HG03108 (cell line): ENCODE measurements around the gene CORO7.
A peak's percentile ranks its signal among the peaks of the same experiment; 100 is the strongest.

Experiments used
- ATAC-seq: cut with Tn5 transposase; IDR thresholded peaks from one replicate; pipeline ENCODE4 v1.9.1; 2021; ENCODE audit warnings: moderate library complexity; ENCODE audit not compliant: unreplicated experiment

Gene CORO7

GRCh38 chr16:4426722-4427372 lies 10.5 kb upstream of the CORO7 start:
- no peak for ATAC-seq

GRCh38 chr16:4426021-4426684 lies 9.8 kb upstream of the CORO7 start:
- ATAC-seq = peak; percentile 11

GRCh38 chr16:4425378-4426020 lies 9.1 kb upstream of the CORO7 start, which contains the start of gene DNAJA3:
Gene DNAJA3 (plus strand): TSS chr16:4425868. CDS start chr16:4425882, 14 bp downstream.
- ATAC-seq = peak; percentile 84

GRCh38 chr16:4420505-4421105 lies 4.2 kb upstream of the CORO7 start:
- no peak for ATAC-seq

GRCh38 chr16:4419402-4419959 lies 3.1 kb upstream of the CORO7 start:
- ATAC-seq = no peak

GRCh38 chr16:4415538-4416199 lies 727 bp downstream of the CORO7 start:
- no peak for ATAC-seq

GRCh38 chr16:4414187-4414917 lies 2.0 kb downstream of the CORO7 start:
- ATAC-seq = peak; percentile 62

GRCh38 chr16:4412854-4413253 lies 3.5 kb downstream of the CORO7 start:
- ATAC-seq = no peak

GRCh38 chr16:4412159-4412558 lies 4.2 kb downstream of the CORO7 start:
- no peak for ATAC-seq

- ATAC-seq = no peak
These were observed 4.7 kb downstream of the CORO7 start for GRCh38 chr16:4411684-4412083.

- no peak for ATAC-seq
These were observed 5.9 kb downstream of the CORO7 start for GRCh38 chr16:4410335-4411075.

- no peak for ATAC-seq
These were observed 7.1 kb downstream of the CORO7 start for GRCh38 chr16:4409081-4409932.

- no peak for ATAC-seq
These were observed 8.1 kb downstream of the CORO7 start for GRCh38 chr16:4408323-4408690.

- ATAC-seq = no peak
These were observed 8.7 kb downstream of the CORO7 start for GRCh38 chr16:4407543-4408322.

GRCh38 chr16:4404967-4405696 lies 11.3 kb downstream of the CORO7 start:
- no peak for ATAC-seq

- ATAC-seq = no peak
These were observed 12.0 kb downstream of the CORO7 start for GRCh38 chr16:4404247-4404966.
